ENCODE data around the gene CHD5. TPM values are rescaled to one million over a fixed set of nuclear protein-coding genes. Genes with fewer than 3 reads are reported as not detected.

Gene CHD5
- total RNA-seq, 1 experiment from 2014 or later: 1.6 TPM

DNA sequence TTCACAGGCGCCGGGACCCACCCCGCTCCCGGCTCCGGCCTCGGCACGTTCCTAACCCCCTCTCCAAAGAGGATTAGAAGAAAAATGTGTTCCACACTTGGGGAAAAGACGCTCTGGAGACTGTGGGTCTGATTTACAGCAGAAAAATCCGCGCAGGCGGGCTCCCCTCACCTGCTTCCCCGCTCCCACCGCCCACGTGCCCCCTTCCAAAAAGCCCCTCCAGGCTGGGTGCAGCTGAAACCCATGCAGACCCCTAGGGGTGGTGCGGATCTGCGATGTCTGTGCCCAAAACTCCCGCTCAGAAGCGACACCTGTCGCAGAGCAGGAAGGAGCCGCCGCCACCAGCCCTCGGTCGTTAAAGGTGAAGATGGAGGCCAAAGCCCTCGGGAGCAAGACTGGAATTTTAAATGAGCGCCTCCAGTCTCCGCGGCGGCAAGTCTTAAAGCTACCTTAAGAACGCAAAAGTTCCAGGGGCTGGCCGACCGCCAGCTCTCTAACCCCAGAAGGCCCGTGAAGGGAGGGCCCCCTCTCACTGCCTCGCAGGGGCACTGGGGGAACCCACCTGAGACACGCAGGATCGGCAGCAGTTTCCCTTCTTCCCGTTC lies 688 bp upstream of the CHD5 start:
- no peaks in the 10 kb centered on the region for H3K23me2 ChIP-seq (ENCODE audit: insufficient read length, low read depth, low read length, poor library complexity, severe bottlenecking)
- H4K5ac ChIP-seq (ENCODE audit: insufficient read length, low read depth, low read length): no peak overlapping the region
- peak; percentile 62 for DNase-seq
- peaks cover 14% of the 10 kb centered on the region; the same call in 1 of the 2 replicates for H3K27me3 ChIP-seq (ENCODE audit: insufficient read depth, low read length)
- H3K14ac ChIP-seq (ENCODE audit: insufficient read depth, low read length): peak overlapping the region; percentile 24; the same call in 1 of the 2 replicates
- H4K91ac ChIP-seq (ENCODE audit: insufficient read length, low read depth, low read length): no peak overlapping the region
- H3K27ac ChIP-seq (ENCODE audit: insufficient read length, low read depth, low read length): no peak overlapping the region
- no peaks in the 10 kb centered on the region for H4K20me1 ChIP-seq (ENCODE audit: control insufficient read depth, insufficient read depth, insufficient read length)
- H3K9me3 Mint-ChIP-seq: no peaks in the 10 kb centered on the region
- peaks cover 4% of the 10 kb centered on the region; the same call in 1 of the 2 replicates for H3K4me1 ChIP-seq (ENCODE audit: insufficient read depth, low read length)
- peak overlapping the region; percentile 48 to 74 for H3K4me3 Mint-ChIP-seq
- H2BK120ac ChIP-seq (ENCODE audit: low read depth, low read length, poor library complexity, severe bottlenecking): no peak overlapping the region
- H2BK20ac ChIP-seq (ENCODE audit: low read depth, low read length, poor library complexity, severe bottlenecking): no peak overlapping the region
- H3K79me1 ChIP-seq (ENCODE audit: insufficient read depth, low read depth, low read length, poor library complexity, severe bottlenecking): no peaks in the 10 kb centered on the region
- no peak overlapping the region for H3K9ac ChIP-seq (ENCODE audit: extremely low read depth, insufficient read length, low read length)
- H3T11ph ChIP-seq (ENCODE audit: low read length): no peak overlapping the region
- no peak overlapping the region for H3K4ac ChIP-seq (ENCODE audit: low read depth, low read length)
- no CpG with 5 or more reads among the region's 36 CpGs for WGBS (ENCODE audit: extremely low coverage, insufficient read length, low lambda C conversion rate)
- H3K56ac ChIP-seq (ENCODE audit: insufficient read length, low read depth, low read length): no peak overlapping the region
- H2BK5ac ChIP-seq (ENCODE audit: insufficient read length, low read length): no peak overlapping the region
- peaks cover 4 to 17% (median 4%) of the 10 kb centered on the region in 3 experiments; a peak in 6 of 7 replicates for H3K36me3 Mint-ChIP-seq (ENCODE audit: insufficient read depth in 1 of 3, low read depth in 3 of 3)
- H3K27me3 Mint-ChIP-seq (ENCODE audit: low read depth): peaks cover 35% of the 10 kb centered on the region
- H3K4me2 ChIP-seq (ENCODE audit: insufficient read depth, insufficient read length, low read length): no peak overlapping the region
- H3K4me1 Mint-ChIP-seq: peaks cover 33 to 41% of the 10 kb centered on the region in 2 experiments
- H3K18ac ChIP-seq (ENCODE audit: insufficient read length, low read depth, low read length): peak overlapping the region; percentile 1
- no peak overlapping the region for H2AFZ ChIP-seq (ENCODE audit: low read length)
- no peaks in the 10 kb centered on the region for H3K9me3 ChIP-seq (ENCODE audit: control insufficient read depth, low read depth, low read length)
- no peak overlapping the region for H3K27ac Mint-ChIP-seq
- no peak overlapping the region for H2BK15ac ChIP-seq (ENCODE audit: low read depth, low read length)
- H3K23ac ChIP-seq (ENCODE audit: insufficient read length, low read depth, low read length): no peak overlapping the region
- TF ChIP-seq, protein P1, sequence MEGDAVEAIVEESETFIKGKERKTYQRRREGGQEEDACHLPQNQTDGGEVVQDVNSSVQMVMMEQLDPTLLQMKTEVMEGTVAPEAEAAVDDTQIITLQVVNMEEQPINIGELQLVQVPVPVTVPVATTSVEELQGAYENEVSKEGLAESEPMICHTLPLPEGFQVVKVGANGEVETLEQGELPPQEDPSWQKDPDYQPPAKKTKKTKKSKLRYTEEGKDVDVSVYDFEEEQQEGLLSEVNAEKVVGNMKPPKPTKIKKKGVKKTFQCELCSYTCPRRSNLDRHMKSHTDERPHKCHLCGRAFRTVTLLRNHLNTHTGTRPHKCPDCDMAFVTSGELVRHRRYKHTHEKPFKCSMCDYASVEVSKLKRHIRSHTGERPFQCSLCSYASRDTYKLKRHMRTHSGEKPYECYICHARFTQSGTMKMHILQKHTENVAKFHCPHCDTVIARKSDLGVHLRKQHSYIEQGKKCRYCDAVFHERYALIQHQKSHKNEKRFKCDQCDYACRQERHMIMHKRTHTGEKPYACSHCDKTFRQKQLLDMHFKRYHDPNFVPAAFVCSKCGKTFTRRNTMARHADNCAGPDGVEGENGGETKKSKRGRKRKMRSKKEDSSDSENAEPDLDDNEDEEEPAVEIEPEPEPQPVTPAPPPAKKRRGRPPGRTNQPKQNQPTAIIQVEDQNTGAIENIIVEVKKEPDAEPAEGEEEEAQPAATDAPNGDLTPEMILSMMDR (conservative IDR thresholded peaks at IDR 0.05): no peak
- H4K8ac ChIP-seq (replicated peaks; ENCODE audit: insufficient read length, low read depth, low read length): no peak overlapping the region
- no peaks in the 10 kb centered on the region for H3K79me2 ChIP-seq (ENCODE audit: insufficient read depth, low read length)
- no peak overlapping the region for H2AK5ac ChIP-seq (ENCODE audit: insufficient read length, low read length)
- no peak overlapping the region for H2BK12ac ChIP-seq (ENCODE audit: insufficient read length, low read depth, low read length)
